Panc1 (cell line): ENCODE results near the gene MELK.

ENCODE experiments used
- POLR2AphosphoS5 ChIP-seq: IDR thresholded peaks from 2 replicates; pipeline ENCODE4 v1.6.1; 2012; ENCODE audit warnings: mild to moderate bottlenecking, low read depth, low read length, moderate library complexity
- SIN3A ChIP-seq: IDR thresholded peaks from 2 replicates; pipeline ENCODE4 v1.6.1; 2012; ENCODE audit warnings: low read depth, mild to moderate bottlenecking, low read length, moderate library complexity, borderline replicate concordance; ENCODE audit not compliant: insufficient read depth
- TF ChIP-seq, protein P1 (sequence below): fragments of 450-650 bp; IDR thresholded peaks from 2 replicates; pipeline ENCODE4 v1.5.1; 2017; ENCODE audit warnings: mild to moderate bottlenecking
- TF ChIP-seq, protein P2 (sequence below), 2 experiments: IDR thresholded peaks; 2 replicates each; pipeline ENCODE4 v1.6.1; 2011 to 2012; ENCODE audit warnings: low read depth in 2 of 2, control low read depth in 1 of 2, low read length in 1 of 2, mild to moderate bottlenecking in 1 of 2, moderate library complexity in 1 of 2; ENCODE audit not compliant: insufficient read depth in 1 of 2

DNA sequence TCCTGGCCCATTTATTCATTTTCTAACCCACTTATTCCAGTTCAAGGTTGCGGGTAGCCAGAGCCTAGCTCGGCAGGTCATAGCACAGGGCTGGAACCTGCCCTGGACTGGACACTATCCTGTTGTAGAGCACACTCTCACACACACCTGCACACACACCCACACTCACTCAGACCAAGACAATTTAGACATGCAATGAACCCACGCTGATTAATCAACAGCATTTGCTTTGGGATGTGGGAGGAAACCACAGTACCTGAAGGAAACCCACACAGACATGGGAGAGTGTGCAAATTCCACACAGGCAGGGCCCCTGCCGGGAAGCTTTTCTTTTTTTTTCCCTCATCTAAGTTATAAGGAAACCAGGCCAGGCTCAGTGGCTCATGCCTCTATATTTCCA lies 34.8 kb upstream of the MELK start:
- TF ChIP-seq POLR2AphosphoS5 (no peak), SIN3A (no peak)
- TF ChIP-seq, protein P1, sequence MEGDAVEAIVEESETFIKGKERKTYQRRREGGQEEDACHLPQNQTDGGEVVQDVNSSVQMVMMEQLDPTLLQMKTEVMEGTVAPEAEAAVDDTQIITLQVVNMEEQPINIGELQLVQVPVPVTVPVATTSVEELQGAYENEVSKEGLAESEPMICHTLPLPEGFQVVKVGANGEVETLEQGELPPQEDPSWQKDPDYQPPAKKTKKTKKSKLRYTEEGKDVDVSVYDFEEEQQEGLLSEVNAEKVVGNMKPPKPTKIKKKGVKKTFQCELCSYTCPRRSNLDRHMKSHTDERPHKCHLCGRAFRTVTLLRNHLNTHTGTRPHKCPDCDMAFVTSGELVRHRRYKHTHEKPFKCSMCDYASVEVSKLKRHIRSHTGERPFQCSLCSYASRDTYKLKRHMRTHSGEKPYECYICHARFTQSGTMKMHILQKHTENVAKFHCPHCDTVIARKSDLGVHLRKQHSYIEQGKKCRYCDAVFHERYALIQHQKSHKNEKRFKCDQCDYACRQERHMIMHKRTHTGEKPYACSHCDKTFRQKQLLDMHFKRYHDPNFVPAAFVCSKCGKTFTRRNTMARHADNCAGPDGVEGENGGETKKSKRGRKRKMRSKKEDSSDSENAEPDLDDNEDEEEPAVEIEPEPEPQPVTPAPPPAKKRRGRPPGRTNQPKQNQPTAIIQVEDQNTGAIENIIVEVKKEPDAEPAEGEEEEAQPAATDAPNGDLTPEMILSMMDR, result no peak
- TF ChIP-seq, protein P2, sequence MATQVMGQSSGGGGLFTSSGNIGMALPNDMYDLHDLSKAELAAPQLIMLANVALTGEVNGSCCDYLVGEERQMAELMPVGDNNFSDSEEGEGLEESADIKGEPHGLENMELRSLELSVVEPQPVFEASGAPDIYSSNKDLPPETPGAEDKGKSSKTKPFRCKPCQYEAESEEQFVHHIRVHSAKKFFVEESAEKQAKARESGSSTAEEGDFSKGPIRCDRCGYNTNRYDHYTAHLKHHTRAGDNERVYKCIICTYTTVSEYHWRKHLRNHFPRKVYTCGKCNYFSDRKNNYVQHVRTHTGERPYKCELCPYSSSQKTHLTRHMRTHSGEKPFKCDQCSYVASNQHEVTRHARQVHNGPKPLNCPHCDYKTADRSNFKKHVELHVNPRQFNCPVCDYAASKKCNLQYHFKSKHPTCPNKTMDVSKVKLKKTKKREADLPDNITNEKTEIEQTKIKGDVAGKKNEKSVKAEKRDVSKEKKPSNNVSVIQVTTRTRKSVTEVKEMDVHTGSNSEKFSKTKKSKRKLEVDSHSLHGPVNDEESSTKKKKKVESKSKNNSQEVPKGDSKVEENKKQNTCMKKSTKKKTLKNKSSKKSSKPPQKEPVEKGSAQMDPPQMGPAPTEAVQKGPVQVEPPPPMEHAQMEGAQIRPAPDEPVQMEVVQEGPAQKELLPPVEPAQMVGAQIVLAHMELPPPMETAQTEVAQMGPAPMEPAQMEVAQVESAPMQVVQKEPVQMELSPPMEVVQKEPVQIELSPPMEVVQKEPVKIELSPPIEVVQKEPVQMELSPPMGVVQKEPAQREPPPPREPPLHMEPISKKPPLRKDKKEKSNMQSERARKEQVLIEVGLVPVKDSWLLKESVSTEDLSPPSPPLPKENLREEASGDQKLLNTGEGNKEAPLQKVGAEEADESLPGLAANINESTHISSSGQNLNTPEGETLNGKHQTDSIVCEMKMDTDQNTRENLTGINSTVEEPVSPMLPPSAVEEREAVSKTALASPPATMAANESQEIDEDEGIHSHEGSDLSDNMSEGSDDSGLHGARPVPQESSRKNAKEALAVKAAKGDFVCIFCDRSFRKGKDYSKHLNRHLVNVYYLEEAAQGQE (IDR thresholded peaks at IDR 0.05; ENCODE audit: insufficient read depth in 1 of 2, low read depth in 2 of 2, low read length in 1 of 2), result no peak
